GM12878 (cell line): ENCODE measurements around the gene NMB. TPM values are rescaled to one million over a fixed set of nuclear protein-coding genes. Genes with fewer than 3 reads are reported as not detected.

Experiments
- ATAC-seq: fragments of 200-7000 bp; cut with Tn5 transposase; 3 replicates; pipeline ENCODE4 v1.9.1; 2020; ENCODE audit warnings: mild to moderate bottlenecking, moderate library complexity
- BruUV-seq: library from RNA; stranded (reverse); fragments of 400-500 nt; replicated peaks from 2 replicates; lab custom pipeline; 2021; lab: Mats Ljungman, UMichigan
- CTCF ChIA-PET: fragments of 300-600 bp; sonication (Branson Sonifier 250); formaldehyde crosslinking; extraction: SDS; loops from one replicate; lab custom pipeline; 2021; ENCODE audit warnings: inconsistent platforms; lab: Yijun Ruan, JAX
- POLR2A ChIA-PET: fragments of 350-600 bp; formaldehyde crosslinking; extraction: SDS; loops from one replicate; lab custom pipeline; 2021; ENCODE audit warnings: inconsistent platforms; lab: Charles Lee
- RAD21 ChIA-PET: fragments of 300-600 bp; sonication (Branson Sonifier 250); formaldehyde crosslinking; loops from one replicate; lab custom pipeline; 2023; ENCODE audit warnings: antibody characterized with exemption; ENCODE audit not compliant: unreplicated experiment; lab: Charles Lee
- SMC1A ChIA-PET: fragments of 300-600 bp; sonication (Branson Sonifier 250); formaldehyde crosslinking; loops from one replicate; lab custom pipeline; 2023; ENCODE audit not compliant: unreplicated experiment, uncharacterized antibody; lab: Charles Lee
- DNase-seq: peaks from one replicate; pipeline ENCODE4 v3.0.0-alpha.2; 2011; ENCODE audit warnings: low read depth, low spot score
- FAIRE-seq: peaks from 3 replicates; lab custom pipeline; 2011; peaks lifted over from hg19 to GRCh38; lab: Jason Lieb, UNC
- H2AFZ ChIP-seq: 2 replicates; pipeline ENCODE4 v1.6.0; 2011; ENCODE audit warnings: low read depth, low read length, control low read depth; ENCODE audit not compliant: control insufficient read depth
- H3K27ac ChIP-seq: 2 replicates; pipeline ENCODE4 v1.5.1; 2011; ENCODE audit warnings: control low read depth; ENCODE audit not compliant: control insufficient read depth, insufficient read depth
- H3K27me3 ChIP-seq, 2 experiments: replicated peaks in 1 of 2; 2 replicates each; pipeline versions ENCODE4 v1.6.0 to v1.6.1; 2011; ENCODE audit warnings: low read length in 1 of 2; ENCODE audit not compliant: control insufficient read depth in 2 of 2, insufficient read depth in 2 of 2
- H3K36me3 ChIP-seq, 2 experiments: 2 replicates each; pipeline ENCODE4 v1.5.1; 2011; ENCODE audit warnings: low read length in 1 of 2; ENCODE audit not compliant: control insufficient read depth in 2 of 2, insufficient read depth in 2 of 2
- H3K4me1 ChIP-seq: 2 replicates; pipeline ENCODE4 v1.6.1; 2011; ENCODE audit warnings: mild to moderate bottlenecking, low read length, moderate library complexity, mixed read lengths; ENCODE audit not compliant: control insufficient read depth, insufficient read depth
- H3K4me2 ChIP-seq: 2 replicates; pipeline ENCODE4 v1.6.0; 2011; ENCODE audit warnings: control low read depth; ENCODE audit not compliant: control insufficient read depth, insufficient read depth
- H3K4me3 ChIP-seq: fragments of 200-600 bp; sonication (generic); 2 replicates; pipeline ENCODE4 v1.5.1; 2016
- H3K79me2 ChIP-seq: 2 replicates; pipeline ENCODE4 v1.6.0; 2011; ENCODE audit warnings: low read length; ENCODE audit not compliant: control insufficient read depth, insufficient read depth
- H3K9ac ChIP-seq: 2 replicates; pipeline ENCODE4 v1.8.0; 2011; ENCODE audit warnings: low read length, control low read depth, mixed read lengths; ENCODE audit not compliant: control insufficient read depth, insufficient read depth
- H3K9me3 ChIP-seq: replicated peaks from 3 replicates; pipeline ENCODE4 v1.5.1; 2011; ENCODE audit warnings: mild to moderate bottlenecking, low read length; ENCODE audit not compliant: control insufficient read depth, insufficient read depth
- H4K20me1 ChIP-seq: 2 replicates; pipeline ENCODE4 v1.6.0; 2011; ENCODE audit not compliant: control insufficient read depth, insufficient read depth
- BMI1 ChIP-seq: fragments of 450-650 bp; IDR thresholded peaks from 2 replicates; pipeline ENCODE4 v1.6.1; 2016; ENCODE audit warnings: mild to moderate bottlenecking, moderate library complexity, borderline replicate concordance
- GATAD2B ChIP-seq: fragments of 450-650 bp; conservative IDR thresholded peaks from 2 replicates; pipeline ENCODE4 v1.6.1; 2017; ENCODE audit warnings: low read depth, mild to moderate bottlenecking, moderate library complexity
- IKZF2 ChIP-seq, 2 experiments: fragments of 450-650 bp; IDR thresholded peaks; 2 replicates each; pipeline ENCODE4 v1.6.1; 2017; ENCODE audit warnings: mild to moderate bottlenecking in 2 of 2, moderate library complexity in 2 of 2
- IRF4 ChIP-seq: IDR thresholded peaks from 2 replicates; pipeline ENCODE4 v1.6.1; 2011; ENCODE audit warnings: low read depth, low read length
- NFYB ChIP-seq: IDR thresholded peaks from 2 replicates; pipeline ENCODE4 v1.6.1; 2011; ENCODE audit warnings: low read depth, mild to moderate bottlenecking, low read length, improper control_type of control experiment, moderate library complexity; ENCODE audit not compliant: insufficient read depth
- RELB ChIP-seq: fragments of 450-650 bp; IDR thresholded peaks from 2 replicates; pipeline ENCODE4 v1.6.1; 2017; ENCODE audit warnings: low read depth, mild to moderate bottlenecking, moderate library complexity
- YY1 ChIP-seq: IDR thresholded peaks from 2 replicates; pipeline ENCODE4 v1.6.1; 2011; ENCODE audit warnings: low read depth, mild to moderate bottlenecking, low read length
- ZBED1 ChIP-seq: IDR thresholded peaks from 2 replicates; pipeline ENCODE4 v1.6.1; 2016; ENCODE audit warnings: borderline replicate concordance
- ZNF207 ChIP-seq: fragments of 450-650 bp; IDR thresholded peaks from 2 replicates; pipeline ENCODE4 v1.6.1; 2014; ENCODE audit warnings: antibody characterized with exemption, mild to moderate bottlenecking, borderline replicate concordance
- WGBS: methylation state at CpG from one replicate; pipeline ENCODE4 v1.1.6; 2016; ENCODE audit warnings: low lambda C conversion rate; ENCODE audit not compliant: insufficient replicate concordance, insufficient coverage; ENCODE audit errors: missing lambda C conversion rate; 5-methylcytosine and 5-hydroxymethylcytosine counted together
- in situ Hi-C: fragments of 300-500 bp; cut with MboI; formaldehyde crosslinking; loops from 9 replicates; pipeline ENCODE4 v1.14.3; 2018; ENCODE audit warnings: mixed read lengths
- intact Hi-C: fragments of 100-400 bp; cut with micrococcal nuclease; formaldehyde crosslinking; loops from one replicate; pipeline ENCODE4 v1.14.2; 2022; ENCODE audit not compliant: unreplicated experiment
- polyA plus RNA-seq, 11 experiments: library from polyadenylated mRNA; depleted of rRNA in 4 of 11; unstranded in 6 of 11; stranded (reverse) in 5 of 11; fragments of >200 nt; fragmentation: Nextera tagmentation in 4 of 11; fragmentation: Illumina TruSeq in 1 of 11; extraction: Ambion mirVana in 4 of 11; extraction: Trizol in 1 of 11; gene quantifications; 1 replicate in 1 of 11; 2 replicates in 10 of 11; pipeline versions ENCODE4 v1.2.1 to v1.2.3, GENCODE V29; 2011 to 2016; ENCODE audit warnings: inconsistent platforms in 2 of 11, missing spikeins in 2 of 11, low read depth in 1 of 11
- total RNA-seq, 4 experiments: library from RNA; depleted of rRNA in 3 of 4; stranded (reverse); fragments of >200 nt in 3 of 4; fragmentation: Illumina TruSeq in 1 of 4; extraction: Trizol in 1 of 4; gene quantifications; 2 replicates each; pipeline versions ENCODE4 v1.2.1 to v1.2.3, GENCODE V29; 2013 to 2021
- TF ChIP-seq, protein P1 (sequence below): IDR thresholded peaks from 2 replicates; pipeline ENCODE4 v1.6.1; 2011; ENCODE audit warnings: low read depth, low read length, improper control_type of control experiment, borderline replicate concordance

The NMB gene
- total and polyA plus RNA-seq, 10 of the 15 experiments (the other 5 are each of a cell fraction or from before 2014, with no cell fraction given): 0.32 to 4.1 (median 1.6) TPM

- H3K36me3 ChIP-seq: no peaks in the 10 kb centered on the region
- FAIRE-seq (no peak), DNase-seq (no peak), ATAC-seq (peak; percentile 4)
- intact Hi-C loops: loop anchor here (2.0 kb wide), 1 partner anchor 33 kb away; no protein-coding TSS in a partner anchor
- ChIA-PET CTCF (interaction anchor here (0.5 to 2.7 kb wide), 6 partner anchors 23 to 528 kb away, joined by 3 to 23 read pairs (median 8); partner anchors contain the start of gene WDR73), SMC1A (interaction anchor here (0.7 to 4.3 kb wide), 12 partner anchors 22 to 193 kb away, joined by 3 to 22 read pairs (median 4); partner anchors contain the start of genes WDR73 and ZSCAN2), RAD21 (interaction anchor here (0.9 to 3.2 kb wide), 7 partner anchors 22 to 282 kb away, joined by 3 to 18 read pairs (median 6); partner anchors contain the start of gene WDR73), POLR2A (interaction anchor here (0.8 to 1.8 kb wide), 7 partner anchors 17 to 91 kb away, joined by 3 to 6 read pairs (median 5); partner anchors contain the start of genes SEC11A, WDR73 and ZSCAN2)
- peak overlapping the region; percentile 65 for H3K9ac ChIP-seq
- peak overlapping the region; percentile 100 for H2AFZ ChIP-seq
- H3K79me2 ChIP-seq: no peaks in the 10 kb centered on the region; the same call in 1 of the 2 replicates
- WGBS: 23% methylated on average over 7 of the region's 7 CpGs
- peak overlapping the region; percentile 71 for H3K4me3 ChIP-seq
- H4K20me1 ChIP-seq: no peaks in the 10 kb centered on the region
- H3K9me3 ChIP-seq: no peaks in the 10 kb centered on the region
- H3K27me3 ChIP-seq: no peaks in the 10 kb centered on the region
- in situ Hi-C loops: no loop called here
- peak overlapping the region; percentile 70 for H3K27ac ChIP-seq
- TF ChIP-seq NFYB (no peak), ZNF207 (no peak), IKZF2 (IDR thresholded peaks at IDR 0.05) (peak; percentile 24 to 37; a peak in 1 of 4 replicates), IRF4 (no peak), RELB (0 out of 2 replicates have a peak, but pooled peaks have one; percentile 40), BMI1 (no peak), ZBED1 (no peak), GATAD2B (no peak), YY1 (peak; percentile 64; the same call in 1 of the 2 replicates)
- TF ChIP-seq, protein P1, sequence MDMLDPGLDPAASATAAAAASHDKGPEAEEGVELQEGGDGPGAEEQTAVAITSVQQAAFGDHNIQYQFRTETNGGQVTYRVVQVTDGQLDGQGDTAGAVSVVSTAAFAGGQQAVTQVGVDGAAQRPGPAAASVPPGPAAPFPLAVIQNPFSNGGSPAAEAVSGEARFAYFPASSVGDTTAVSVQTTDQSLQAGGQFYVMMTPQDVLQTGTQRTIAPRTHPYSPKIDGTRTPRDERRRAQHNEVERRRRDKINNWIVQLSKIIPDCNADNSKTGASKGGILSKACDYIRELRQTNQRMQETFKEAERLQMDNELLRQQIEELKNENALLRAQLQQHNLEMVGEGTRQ: no peak
- peak overlapping the region; percentile 85 for H3K4me2 ChIP-seq
- peaks cover 9% of the 10 kb centered on the region for H3K4me1 ChIP-seq
- BruUV-seq: TSS peak; percentile 84
Measured at GRCh38 chr15:84631706-84632272, 26.2 kb downstream of the NMB start.
